A549 (cell line): ENCODE data around the gene ZBTB16.

Experiments used
- BHLHE40 ChIP-seq: IDR thresholded peaks from 2 replicates; pipeline ENCODE4 v1.6.1; 2012; ENCODE audit warnings: low read depth, low read length, inconsistent platforms
- CBX2 ChIP-seq: fragments of 200-600 bp; sonication (generic); IDR thresholded peaks from 2 replicates; pipeline ENCODE4 v1.6.1; 2016; ENCODE audit warnings: low read depth, mild to moderate bottlenecking, borderline replicate concordance
- CTCF ChIP-seq: fragments of >200 bp; sonication (Bioruptor Twin); formaldehyde crosslinking; IDR thresholded peaks from 3 replicates; pipeline ENCODE4 v1.5.1; 2016
- EP300 ChIP-seq, 2 experiments: fragments of >200 bp; sonication (Bioruptor Twin); formaldehyde crosslinking; IDR thresholded peaks; 2 replicates in 1 of 2; 3 replicates in 1 of 2; pipeline ENCODE4 v1.6.1; 2016 to 2017
- GATA3 ChIP-seq: IDR thresholded peaks from 2 replicates; pipeline ENCODE4 v1.6.1; 2012; ENCODE audit warnings: borderline replicate concordance
- JUN ChIP-seq, 2 experiments: fragments of >200 bp; sonication (Bioruptor Twin); formaldehyde crosslinking; IDR thresholded peaks; 2 replicates in 1 of 2; 3 replicates in 1 of 2; pipeline ENCODE4 v1.6.1; 2016 to 2017
- JUNB ChIP-seq: fragments of >200 bp; sonication (Bioruptor Twin); formaldehyde crosslinking; IDR thresholded peaks from 2 replicates; pipeline ENCODE4 v1.6.1; 2016
- POLR2A ChIP-seq: IDR thresholded peaks from 2 replicates; pipeline ENCODE4 v1.6.1; 2012; ENCODE audit warnings: mild to moderate bottlenecking, low read length
- RAD21 ChIP-seq, 2 experiments: fragments of >200 bp in 1 of 2; sonication (Bioruptor Twin) in 1 of 2; formaldehyde crosslinking in 1 of 2; IDR thresholded peaks in 1 of 2; conservative IDR thresholded peaks in 1 of 2; 2 replicates in 1 of 2; 3 replicates in 1 of 2; pipeline ENCODE4 v1.6.1; 2012 to 2018; ENCODE audit warnings: inconsistent platforms in 1 of 2
- REST ChIP-seq: fragments of 200-600 bp; sonication (generic); IDR thresholded peaks from 2 replicates; pipeline ENCODE4 v1.6.1; 2016; ENCODE audit warnings: antibody characterized with exemption, mild to moderate bottlenecking, moderate library complexity
- RFX5 ChIP-seq: fragments of 450-650 bp; IDR thresholded peaks from 2 replicates; pipeline ENCODE4 v1.7.1; 2014; ENCODE audit warnings: antibody characterized with exemption, mild to moderate bottlenecking, moderate library complexity

DNA sequence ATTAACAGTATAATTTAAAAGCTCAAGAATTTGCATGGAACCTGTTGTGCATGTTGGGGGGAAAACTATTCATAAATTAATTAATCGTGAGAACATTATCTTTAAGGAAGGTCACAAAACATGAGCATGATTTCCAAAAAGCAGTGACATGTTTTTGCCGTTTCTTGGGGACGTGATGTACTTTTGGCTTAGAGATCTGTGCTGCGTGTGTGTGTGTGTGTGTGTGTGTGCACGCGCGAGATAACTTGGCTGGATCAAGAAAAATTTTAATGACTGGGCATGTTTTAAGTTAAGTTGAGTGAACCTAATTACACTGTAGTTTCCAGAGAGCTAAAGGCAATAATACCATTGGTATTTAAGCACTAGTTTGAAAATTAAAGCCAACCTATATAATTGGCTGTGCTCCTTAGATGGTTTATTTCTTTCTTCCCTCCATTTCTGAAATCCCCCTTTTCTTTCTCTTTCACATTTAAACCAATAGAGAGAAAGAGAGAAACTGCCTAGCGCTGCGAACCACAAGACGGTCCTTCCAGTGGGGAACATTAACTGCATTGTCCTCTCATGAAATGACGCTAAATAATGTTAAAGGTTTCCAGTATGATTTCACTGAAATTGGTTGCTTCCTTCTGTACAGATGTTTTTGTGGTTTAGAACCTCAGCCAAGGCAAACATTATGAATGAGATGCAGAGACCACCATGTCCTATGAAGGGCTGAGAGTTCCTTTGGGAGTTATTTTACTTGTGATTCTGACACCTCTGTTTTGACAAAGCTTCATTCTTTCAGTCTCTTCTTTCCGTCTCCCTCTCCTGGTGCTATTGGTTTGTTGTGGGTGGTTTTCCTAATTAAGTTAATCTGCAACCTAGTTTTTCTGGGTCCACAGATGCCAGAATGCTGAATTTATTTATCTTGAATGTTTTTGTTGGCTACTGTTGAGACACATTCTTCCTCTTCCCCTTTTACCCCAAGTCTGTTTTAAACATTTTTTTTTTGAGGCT is 51.7 kb downstream of the ZBTB16 start:
- TF ChIP-seq RFX5 (no peak), CTCF (no peak), POLR2A (no peak), JUNB (no peak), RAD21 (conservative IDR thresholded peaks at IDR 0.05 in 1 of 2, IDR thresholded peaks at IDR 0.05 in 1 of 2) (no peak), JUN (IDR thresholded peaks at IDR 0.05) (no peak), GATA3 (no peak), CBX2 (no peak), BHLHE40 (no peak), REST (no peak), EP300 (IDR thresholded peaks at IDR 0.05) (no peak)
